Uterus (tissue), 2 donors: ENCODE measurements around the gene PDCD1LG2.

ENCODE experiments used
- POLR2A ChIP-seq, 2 donors: fragments of 450-650 bp; IDR thresholded peaks; one replicate each; pipeline ENCODE4 v1.6.1; 2016; ENCODE audit warnings: antibody characterized with exemption in 2 of 2, mild to moderate bottlenecking in 1 of 2, moderate library complexity in 1 of 2
- TF ChIP-seq, protein P1 (sequence below), 4 experiments: fragments of 200-600 bp in 2 of 4; fragments of 450-650 bp in 2 of 4; sonication (generic) in 2 of 4; IDR thresholded peaks; one replicate each; pipeline ENCODE4 v1.5.1; 2016 to 2019; ENCODE audit warnings: antibody characterized with exemption in 4 of 4, mild to moderate bottlenecking in 2 of 4, moderate library complexity in 1 of 4

DNA sequence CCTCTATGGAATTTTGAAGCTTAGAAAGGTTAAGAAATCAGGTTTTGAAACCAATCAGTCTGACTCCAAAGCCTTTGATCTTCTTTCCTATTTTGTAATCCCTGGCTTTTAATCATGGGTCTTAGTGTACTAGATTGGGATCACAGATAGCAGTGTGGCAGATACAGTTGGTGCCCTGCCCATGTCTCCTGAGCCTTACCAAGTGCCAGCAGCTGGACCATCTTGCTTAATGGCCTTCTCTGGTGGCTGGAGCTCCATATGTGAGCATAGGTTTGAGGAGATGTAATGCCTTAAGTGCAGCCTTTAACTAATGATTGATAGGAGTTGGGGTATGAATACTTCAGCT, 101.8 kb downstream of the PDCD1LG2 start:
- TF ChIP-seq, protein P1, sequence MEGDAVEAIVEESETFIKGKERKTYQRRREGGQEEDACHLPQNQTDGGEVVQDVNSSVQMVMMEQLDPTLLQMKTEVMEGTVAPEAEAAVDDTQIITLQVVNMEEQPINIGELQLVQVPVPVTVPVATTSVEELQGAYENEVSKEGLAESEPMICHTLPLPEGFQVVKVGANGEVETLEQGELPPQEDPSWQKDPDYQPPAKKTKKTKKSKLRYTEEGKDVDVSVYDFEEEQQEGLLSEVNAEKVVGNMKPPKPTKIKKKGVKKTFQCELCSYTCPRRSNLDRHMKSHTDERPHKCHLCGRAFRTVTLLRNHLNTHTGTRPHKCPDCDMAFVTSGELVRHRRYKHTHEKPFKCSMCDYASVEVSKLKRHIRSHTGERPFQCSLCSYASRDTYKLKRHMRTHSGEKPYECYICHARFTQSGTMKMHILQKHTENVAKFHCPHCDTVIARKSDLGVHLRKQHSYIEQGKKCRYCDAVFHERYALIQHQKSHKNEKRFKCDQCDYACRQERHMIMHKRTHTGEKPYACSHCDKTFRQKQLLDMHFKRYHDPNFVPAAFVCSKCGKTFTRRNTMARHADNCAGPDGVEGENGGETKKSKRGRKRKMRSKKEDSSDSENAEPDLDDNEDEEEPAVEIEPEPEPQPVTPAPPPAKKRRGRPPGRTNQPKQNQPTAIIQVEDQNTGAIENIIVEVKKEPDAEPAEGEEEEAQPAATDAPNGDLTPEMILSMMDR (IDR thresholded peaks at IDR 0.05): no peak
- no peak for TF ChIP-seq POLR2A (IDR thresholded peaks at IDR 0.05)
